Activated CD8-positive, alpha-beta memory T cell treated with anti-CD3 and anti-CD28 coated beads, Interleukin-2, amount 50 U/mL, for 1 hour (primary cell): ENCODE measurements around the gene RASAL2.
"Not testable (repeated sequence)": the region's sequence is repeated elsewhere in the genome, so short reads cannot be mapped to it uniquely, and the experiment has no call there.

Source experiments
- DNase-seq: peaks from one replicate; pipeline ENCODE4 v3.0.0-alpha.2; 2020; ENCODE audit errors: extremely low read depth

Gene RASAL2

DNA sequence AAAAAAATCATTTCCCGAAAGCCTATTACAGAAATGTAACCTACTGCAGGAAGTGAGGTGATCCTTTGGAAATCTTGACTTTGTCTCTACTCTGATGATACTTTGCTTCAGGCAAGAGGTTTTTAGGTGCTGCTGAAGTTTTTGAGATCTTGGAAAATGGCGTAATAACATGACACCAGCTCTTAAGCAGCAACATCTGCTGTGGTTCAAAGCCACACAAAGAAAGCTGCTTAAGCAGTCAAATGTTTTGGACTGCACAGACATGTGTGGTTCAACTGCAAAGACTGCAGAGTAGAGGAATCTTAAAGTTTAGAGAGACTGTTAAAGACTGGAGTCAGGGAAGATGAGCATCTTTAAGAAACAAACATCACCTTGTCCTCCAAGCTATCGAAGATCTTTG lies 139.0 kb downstream of the RASAL2 start:
- no peak for DNase-seq

DNA sequence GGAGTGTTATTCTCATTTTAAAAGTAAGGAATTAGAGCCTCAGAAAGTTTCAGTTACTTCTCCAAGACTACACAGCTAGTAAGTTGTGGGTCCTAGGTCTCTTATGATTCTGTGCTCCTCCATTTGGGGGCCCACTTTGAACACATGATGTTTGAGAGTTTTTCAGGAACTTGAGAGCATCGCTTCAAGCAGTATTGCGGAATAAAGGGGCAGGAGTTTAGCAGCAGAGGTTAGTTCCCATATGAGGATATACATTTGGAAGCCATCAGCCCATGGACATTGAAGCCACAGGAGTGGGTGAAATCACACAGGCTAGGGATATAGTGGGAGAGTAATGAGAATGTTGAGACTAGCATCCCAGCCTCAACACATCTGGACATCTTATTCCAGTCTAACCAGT lies 143.2 kb downstream of the RASAL2 start:
- no peak for DNase-seq

DNA sequence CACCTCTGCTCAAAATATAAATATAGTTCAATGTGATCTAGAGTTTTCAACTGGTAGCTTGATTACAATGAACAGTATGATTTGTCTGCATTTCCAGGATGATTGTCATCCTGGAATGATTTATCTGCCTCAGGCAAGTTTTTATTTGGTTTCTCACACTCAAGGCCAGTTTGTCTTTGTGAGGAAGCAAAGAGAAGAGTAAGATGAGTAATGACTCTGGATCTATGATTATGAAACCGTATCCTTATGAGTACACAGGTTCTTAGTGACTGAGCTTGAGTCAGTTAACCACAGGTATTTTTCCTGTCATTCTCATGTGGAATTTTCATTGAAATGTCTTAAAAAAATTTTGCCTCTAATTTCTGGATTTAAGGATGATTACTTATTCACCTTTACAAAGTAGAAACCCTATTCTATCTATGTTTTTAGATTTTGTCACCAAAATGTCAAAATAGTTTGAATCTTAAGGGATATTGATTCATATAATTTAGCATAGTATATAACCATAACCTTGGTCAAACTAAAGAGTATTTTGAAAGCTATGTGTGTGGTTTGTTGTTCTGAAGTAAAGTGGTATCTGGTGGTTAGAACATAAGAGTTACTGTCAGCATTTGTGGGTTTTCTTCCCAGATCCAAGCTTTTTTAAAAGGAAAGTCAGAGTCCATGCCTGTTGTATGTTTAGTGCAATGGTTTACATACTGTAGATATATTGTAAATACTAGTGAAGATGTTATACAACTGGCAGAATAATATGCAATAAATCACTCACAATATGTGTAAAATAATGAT lies 145.0 kb downstream of the RASAL2 start:
- no peak for DNase-seq

DNA sequence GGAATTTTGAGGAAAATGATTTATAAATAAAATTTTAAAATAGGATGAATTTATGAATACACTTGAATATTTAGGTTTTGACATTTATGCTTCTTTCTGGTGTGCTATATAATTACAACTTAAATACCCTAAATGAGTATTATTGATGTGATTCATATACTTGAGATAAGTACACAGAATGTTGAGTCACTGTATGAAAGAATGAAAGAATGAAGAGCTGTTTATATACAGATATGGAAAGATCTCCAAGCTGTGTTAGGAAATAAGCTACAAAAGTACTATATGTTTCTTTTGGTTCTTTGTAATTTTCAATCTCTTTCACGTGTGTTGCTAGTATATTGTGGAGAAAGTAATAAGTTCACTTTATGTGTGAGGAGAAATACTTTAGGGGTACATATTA lies 147.2 kb downstream of the RASAL2 start:
- DNase-seq = no peak

DNA sequence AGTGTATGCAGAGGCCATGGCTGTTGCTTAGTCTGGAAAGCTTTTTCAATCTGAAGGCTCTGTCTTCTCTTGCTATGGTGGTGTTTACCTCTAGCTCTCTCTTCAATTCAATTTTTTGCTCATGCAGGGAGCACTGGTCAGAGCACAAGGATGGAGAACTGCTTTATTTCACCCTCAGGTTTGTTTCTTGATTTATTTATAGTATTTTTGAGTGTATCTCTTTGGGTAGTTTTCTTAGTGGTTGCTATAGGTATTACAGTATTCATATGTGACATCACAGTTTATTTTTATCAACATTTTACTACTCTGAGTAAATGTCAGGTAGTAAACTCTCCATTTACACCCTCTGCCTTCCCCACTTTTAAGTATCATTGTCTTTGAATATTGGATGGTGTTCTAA lies 147.9 kb downstream of the RASAL2 start:
- DNase-seq = no peak

DNA sequence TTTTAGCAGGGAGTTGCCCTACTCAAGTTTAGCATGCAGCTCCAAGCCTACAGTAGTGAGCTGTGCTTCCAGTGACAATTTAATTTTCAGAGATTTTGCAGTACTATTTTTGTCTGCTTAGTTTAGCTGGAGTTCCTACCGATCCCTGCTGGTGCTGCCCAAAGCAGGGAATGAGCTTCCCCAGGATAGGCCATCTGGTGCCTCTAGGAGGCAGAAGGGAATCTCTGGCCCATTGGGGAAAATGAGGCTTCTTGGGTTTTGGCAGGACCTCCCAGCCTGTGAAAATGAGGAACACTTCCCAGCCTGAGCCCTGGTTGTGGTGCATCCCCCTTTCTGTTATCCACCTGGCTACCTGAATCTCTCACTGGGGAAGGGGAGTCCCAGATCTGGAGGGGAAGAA lies 149.2 kb downstream of the RASAL2 start:
- no peak for DNase-seq

DNA sequence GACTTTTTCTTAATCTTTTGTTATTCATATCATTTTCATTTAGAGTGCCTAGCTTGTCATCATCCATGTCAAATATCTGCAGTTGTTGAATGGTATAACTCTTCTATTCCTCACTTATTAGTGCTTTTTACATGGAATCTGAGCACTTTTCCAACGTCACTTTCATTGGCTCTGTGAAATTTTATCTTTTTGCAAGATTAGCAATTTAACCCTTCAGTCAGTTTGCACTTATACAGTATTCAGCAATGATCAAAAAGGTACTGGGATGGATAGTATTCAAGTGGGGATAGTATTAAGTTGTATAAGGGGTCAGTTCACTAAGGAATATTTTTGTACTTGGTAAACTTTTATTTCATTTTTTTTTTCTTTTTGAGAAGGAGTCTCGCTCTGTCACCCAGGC lies 150.0 kb downstream of the RASAL2 start:
- DNase-seq = no peak

DNA sequence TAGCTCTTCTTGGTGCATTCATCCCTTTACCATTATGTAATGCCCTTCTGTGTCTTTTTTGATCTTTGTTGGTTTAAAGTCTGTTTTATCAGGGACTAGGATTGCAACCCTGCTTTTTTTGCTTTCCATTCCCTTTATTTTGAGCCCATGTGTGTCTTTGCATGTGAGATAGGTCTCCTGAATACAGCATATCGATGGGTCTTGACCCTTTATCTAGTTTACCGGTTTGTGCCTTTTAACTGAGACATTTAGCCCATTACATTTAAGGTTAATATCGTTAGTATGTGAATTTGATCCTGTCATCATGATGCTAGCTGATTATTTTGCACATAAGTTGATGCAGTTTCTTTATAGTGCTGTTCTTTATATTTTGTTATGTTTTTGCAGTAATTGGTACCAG lies 154.4 kb downstream of the RASAL2 start:
- not testable (repeated sequence) for DNase-seq

DNA sequence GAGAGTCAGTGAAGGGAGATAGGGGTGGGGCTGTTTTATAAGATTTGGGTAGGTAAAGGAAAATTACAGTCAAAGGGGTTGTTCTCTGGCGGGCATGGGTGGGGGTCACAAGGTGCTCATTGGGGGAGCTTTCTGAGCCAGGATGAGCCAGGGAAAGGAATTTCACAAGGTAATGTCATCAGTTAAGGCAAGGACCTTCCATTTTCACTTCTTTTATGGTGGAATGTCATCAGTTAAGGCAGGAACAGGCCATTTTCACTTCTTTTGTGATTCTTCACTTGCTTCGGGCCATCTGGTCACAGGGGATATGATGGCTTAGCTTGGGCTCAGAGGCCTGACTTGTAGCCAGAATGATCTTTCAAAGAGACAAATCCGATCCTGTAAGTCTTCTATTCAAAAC lies 159.7 kb downstream of the RASAL2 start:
- DNase-seq = not testable (repeated sequence)

DNA sequence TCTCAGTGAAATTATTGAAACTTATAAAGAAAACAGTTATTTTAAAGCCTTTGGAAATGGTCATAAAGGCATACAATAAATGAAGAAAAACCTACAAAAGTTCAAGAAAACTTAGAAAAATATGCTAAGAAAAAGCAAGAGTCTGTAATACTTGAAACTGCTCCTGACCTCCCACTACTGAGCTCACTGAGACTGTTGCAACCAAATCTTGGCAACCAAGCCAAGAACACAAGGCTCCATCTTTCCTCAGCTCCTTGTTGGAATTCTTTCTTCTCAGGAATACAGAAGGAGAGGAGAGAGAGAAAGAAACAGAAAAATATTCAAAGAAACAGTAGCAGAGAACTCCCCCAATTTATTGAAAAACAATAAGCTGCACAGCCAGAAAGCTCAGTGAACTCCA lies 160.5 kb downstream of the RASAL2 start:
- no peak for DNase-seq

DNA sequence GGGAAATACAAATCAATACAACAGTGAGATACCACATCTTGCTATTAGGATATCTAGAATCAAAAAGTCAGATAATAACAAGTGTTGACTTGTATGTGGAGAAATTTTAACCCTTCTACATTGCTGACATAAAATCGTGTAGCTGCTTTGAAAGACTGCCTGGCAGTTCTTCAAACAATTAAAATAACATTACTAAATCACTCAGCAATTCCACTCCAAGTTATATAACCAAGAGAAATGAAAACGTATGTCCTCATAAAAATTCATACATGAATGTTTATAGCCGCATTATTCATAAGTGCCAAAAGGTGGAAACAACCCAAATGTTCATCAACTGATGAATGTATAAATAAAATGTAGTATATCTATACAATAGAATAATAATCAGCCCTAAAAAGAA lies 164.6 kb downstream of the RASAL2 start:
- DNase-seq = no peak

DNA sequence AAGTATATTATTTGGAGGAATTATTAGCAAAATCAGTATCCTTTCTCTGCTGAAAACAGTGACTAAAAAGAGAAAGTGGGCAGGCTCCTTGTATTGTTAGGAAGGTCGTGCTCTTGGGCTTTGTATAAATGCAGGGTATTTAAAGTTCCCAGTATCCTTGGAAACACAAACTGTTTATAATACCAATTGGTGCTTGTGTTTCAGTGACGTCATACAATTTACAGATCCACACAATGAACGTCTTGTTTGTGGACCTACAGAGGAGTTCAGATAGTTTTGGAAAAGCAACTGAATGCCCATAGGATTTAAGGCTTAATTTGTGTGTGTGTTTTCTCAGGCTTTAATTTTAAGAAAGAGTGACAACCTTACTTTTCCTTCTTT lies 168.2 kb downstream of the RASAL2 start:
- DNase-seq = no peak

DNA sequence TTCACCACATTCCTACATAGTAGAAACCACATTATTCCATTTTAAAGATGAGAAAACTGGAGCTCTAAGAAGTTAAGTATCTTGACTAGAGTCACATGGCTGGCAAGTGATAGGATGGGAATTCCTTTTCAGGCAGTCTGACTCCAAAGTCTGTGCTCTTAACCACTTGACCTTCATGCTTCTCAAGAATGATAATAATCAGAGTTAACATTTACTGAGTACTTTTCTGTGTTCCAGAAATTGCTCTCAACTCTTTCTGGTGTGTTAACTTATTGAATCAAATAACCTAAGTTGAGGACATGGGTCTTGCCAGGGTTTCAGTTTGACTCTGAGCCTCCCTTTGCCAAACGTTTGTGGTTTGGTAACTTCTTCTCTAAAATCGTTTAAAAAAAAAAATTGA lies 169.4 kb downstream of the RASAL2 start:
- no peak for DNase-seq

DNA sequence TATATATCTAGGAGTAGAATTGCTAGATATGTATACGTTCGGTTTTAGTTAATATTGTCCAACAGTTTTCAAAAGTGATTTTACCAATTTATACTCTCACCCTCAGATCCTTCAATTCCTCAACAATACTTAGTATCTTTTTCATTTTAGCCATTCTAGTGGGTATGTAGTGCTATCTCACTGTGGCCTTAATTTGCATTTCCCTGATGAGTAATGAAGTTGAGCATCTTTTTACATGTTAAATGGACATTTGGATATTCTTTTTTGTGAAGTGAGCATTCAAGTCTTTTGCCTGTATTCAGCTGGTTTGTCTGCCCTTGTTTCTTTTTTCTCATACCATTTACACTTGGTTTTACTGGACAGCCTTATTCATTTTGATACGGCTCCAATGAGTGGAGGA lies 172.2 kb downstream of the RASAL2 start:
- DNase-seq = no peak

DNA sequence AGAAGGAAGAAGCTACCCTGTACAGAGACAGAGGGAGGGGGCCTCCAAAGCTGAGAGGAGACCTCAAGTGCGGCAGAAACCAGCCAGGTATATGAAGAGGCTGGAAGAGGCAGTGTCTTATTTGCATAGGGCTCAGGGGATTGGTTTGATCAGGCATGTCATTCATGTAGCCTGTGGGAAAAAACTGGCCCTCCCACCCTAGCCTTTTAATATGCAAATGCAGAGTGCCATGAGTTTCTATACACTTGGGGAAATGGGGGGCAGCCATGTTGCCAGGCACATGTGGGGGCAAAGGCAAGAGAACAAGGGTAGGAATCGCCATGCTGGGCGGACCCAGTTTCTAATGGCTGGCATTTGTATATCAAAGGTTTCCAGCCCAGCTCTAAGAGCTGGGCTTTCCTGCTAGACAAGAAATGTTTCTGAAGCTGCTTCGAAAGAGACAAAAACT lies 172.7 kb downstream of the RASAL2 start:
- no peak for DNase-seq

DNA sequence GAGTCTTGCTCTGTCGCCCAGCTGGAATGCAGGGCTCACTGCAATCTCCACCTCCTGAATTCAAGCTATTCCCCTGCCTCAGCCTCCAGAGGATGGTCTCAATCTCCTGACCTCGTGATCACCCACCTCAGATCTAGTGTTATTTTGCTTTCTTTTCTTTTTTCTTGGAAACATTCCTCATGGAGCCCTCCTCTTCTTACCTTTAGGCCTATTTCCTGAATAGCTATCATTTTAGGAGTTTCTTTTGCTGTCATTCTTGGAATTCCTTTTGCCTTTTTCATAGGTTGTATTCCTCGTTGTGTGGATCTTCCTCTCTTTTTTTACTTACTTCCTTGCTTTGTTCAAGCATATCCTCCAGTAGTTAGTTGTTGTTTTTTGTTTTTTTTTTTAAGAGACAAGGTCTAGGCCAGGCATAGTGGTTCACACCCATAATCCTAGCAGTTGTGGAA lies 173.8 kb downstream of the RASAL2 start:
- no peak for DNase-seq

DNA sequence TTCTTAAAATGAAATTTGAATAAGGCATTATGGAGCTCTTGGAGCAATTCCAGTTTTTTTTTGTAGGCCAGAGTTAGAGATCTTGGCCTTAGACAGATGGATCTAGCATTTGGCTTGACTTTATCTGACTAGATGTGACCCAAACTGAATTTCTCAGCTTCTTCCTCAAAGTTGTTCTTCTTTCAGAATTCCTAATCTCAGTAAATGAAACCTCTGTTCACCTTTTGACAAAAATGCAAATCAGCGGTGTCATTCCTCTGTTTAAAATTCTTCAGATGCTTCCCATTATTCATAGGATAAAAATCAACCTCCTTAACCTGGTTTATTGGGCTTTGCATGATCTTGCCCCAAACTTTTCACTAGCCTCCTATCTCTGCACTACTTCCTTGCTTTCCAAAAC lies 177.6 kb downstream of the RASAL2 start:
- DNase-seq = no peak

DNA sequence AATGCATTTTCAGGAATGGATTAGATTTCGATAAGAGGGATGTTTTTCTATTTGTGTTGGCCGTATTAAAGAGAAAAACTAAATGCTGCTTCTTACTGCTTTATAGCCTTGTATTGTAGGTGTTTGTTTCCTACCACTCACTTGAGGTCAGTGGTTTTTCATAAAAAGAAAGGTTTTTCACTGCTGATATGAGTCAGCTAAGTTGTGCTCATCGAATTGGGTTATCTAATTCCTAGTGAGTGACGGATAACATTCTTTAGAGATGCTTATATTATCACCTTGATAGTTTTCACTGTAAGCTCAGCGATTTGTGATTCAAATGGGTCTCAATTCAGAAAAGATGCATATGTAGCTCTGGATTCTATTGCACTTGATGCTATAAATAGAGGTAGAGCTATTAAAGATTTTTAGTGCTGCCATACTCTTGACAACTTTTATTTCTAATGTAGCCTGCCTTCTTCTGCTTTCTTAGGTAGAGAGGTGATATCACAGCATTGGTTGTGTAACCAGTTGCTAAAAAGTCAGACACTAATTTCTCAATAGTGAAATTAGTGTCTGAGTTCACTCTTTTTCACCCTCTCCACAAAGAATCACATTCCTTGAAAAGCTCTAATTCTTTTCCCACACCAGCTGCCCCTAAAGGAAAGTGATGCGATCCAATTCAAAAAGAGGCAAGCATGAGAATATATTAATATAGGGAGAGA lies 180.0 kb downstream of the RASAL2 start:
- DNase-seq = no peak

DNA sequence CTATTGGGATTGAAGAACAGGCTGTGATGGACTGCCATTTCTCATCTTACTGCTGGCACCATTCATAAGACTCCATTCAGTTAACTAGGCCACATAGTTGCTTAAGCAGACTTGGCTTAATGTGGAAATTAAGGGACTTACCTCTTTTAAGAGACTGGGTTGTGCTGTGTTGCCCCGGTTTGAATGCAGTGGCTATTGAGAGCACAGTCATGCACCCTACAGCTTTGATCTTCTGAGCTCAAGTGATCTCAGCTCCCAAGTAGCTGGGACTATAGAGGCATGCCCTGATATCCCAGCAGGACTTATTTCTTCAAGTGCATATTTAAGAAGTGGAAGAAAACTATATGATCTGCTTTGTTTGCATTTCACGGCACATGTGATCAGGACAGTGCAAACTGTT lies 181.1 kb downstream of the RASAL2 start:
- no peak for DNase-seq

DNA sequence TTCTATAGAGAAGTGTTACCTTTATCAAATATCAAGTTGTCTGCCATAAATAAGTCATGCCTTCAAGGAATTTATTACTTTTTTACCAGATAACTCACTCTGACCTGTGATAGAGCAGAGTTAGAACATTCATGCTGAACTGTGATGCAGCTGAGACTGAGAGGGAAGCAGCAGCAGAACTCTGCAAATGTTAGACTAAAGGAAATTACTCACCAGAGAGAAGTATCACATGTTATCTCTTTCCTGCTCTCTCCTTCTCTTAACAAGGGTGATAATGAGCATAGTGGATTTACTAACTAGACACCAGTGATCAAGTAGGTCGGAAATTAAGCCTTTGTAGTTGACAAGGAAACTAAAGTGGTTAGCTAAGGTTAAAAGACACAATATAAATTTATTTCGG lies 181.6 kb downstream of the RASAL2 start:
- DNase-seq = no peak

DNA sequence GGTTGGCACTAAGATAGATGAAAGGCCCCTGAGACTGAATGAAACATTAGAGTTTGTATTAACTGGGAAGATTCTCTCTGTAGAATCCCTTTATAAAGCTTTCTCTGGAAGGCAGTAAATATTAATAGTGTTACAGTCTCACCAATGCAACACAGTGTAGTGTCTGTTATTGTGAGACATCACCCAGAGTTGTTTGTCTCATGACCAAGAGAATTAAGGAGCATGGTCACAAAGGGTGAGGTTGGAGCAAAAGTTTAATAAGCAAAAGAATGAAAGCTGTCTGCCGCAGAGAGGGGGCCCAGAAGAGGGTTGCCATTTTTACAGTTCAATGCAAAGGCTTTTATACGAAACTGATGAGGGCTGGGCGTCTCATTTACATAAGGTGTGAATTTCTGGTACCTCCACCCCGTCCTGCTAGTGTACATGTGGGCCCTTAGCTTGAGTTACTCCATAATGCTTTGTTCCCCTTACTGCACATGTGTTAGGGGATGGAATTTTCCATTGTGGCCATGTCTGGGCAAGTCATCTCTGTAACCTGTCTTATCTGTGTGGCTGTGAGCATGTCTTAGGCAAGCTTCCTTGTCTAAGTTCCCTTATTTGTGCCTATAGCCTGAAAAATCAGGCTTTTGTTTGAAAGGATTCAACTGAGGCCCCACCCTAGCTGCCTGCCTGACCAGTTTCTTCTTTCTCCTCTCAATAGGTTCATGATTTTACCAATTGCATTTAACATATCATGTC lies 184.1 kb downstream of the RASAL2 start:
- DNase-seq = no peak

DNA sequence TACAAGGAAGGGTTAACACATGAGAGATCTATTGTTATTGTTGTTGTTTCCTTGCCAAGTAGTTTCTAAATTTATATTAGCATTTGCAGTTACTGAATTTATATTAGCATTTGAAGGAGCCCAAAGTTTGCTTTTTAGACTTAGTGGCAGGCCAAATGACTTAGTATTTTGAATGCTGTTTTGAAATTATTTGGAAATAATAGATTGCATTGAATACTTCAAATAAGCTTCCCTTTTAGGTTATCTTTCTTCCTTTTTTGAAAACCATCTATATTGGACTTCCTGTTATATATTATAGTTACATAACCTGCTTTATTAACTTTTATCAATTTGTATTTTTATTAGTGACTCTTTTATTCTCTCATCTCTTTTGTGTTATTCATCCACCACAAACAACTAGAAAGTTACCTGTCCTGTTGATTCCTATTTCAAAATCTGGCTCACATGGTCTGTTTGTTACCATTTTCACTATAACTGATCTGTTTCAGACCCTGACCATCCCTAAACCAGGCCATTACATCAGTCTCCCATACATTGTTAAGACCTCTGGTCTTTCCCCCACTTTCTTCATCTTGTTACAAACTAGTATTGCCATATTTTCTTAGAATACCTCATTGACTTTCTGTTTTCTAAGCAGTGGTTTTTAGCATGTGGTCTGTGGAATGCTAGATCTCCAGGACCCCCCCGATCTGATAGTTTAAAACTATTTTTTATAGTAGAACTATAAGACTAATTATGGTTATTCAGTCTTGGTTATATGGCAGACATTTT lies 185.2 kb downstream of the RASAL2 start:
- no peak for DNase-seq
